ENCODE measurements around the gene NEURL1. TPM values are rescaled to one million over a fixed set of nuclear protein-coding genes. Genes with fewer than 3 reads are reported as not detected.
"Not testable (repeated sequence)": the region's sequence is repeated elsewhere in the genome, so short reads cannot be mapped to it uniquely, and the experiment has no call there.

The NEURL1 gene
- polyA plus RNA-seq, 4 donors = 14.6 to 48.6 (median 20.8) TPM

DNA sequence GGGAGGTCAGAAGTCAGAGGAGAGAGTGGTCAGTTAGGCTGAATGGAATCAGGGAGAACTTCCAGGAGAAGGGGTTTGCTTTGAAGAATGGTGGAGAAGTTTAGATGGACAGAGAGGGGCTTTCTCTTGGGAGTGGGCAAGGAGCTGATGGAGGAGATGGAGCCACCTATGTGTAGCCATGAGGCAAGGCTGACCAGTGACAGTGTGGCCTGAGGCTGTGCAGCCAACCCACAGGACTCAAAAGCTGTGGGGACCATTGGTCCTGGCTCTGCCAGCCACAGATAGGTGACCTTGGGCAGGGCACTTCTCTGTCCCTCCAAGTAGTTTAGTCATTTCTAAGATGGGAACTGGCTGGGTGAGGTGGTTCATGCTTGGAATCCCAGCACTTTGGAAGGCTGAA lies 18.7 kb downstream of the NEURL1 start:
- peaks cover 2 to 73% (median 3%) of the 10 kb centered on the region in 3 donors for H3K4me1 ChIP-seq (ENCODE audit: control insufficient read depth in 3 of 3, insufficient read depth in 2 of 3, low read depth in 1 of 3, low read length in 2 of 3)
- no peaks in the 10 kb centered on the region for H3K27me3 ChIP-seq (ENCODE audit: control insufficient read depth in 3 of 3, insufficient read depth in 3 of 3, low read length in 3 of 3)
- FAIRE-seq = no peak
- no peak for DNase-seq
- H3K27ac ChIP-seq (ENCODE audit: low read depth in 1 of 3, low read length in 2 of 3) = peak overlapping the region in 1 of 3 donors; percentile 94
- H3K9me3 ChIP-seq (ENCODE audit: control insufficient read depth in 2 of 2, insufficient read depth in 1 of 2, low read depth in 1 of 2, low read length in 1 of 2) = no peaks in the 10 kb centered on the region
- no peak overlapping the region for H3K4me3 ChIP-seq (ENCODE audit: low read depth in 1 of 3, low read length in 3 of 3)
- H3K36me3 ChIP-seq (ENCODE audit: control insufficient read depth in 3 of 3, insufficient read depth in 2 of 3, low read depth in 1 of 3, low read length in 3 of 3) = no peaks in the 10 kb centered on the region

DNA sequence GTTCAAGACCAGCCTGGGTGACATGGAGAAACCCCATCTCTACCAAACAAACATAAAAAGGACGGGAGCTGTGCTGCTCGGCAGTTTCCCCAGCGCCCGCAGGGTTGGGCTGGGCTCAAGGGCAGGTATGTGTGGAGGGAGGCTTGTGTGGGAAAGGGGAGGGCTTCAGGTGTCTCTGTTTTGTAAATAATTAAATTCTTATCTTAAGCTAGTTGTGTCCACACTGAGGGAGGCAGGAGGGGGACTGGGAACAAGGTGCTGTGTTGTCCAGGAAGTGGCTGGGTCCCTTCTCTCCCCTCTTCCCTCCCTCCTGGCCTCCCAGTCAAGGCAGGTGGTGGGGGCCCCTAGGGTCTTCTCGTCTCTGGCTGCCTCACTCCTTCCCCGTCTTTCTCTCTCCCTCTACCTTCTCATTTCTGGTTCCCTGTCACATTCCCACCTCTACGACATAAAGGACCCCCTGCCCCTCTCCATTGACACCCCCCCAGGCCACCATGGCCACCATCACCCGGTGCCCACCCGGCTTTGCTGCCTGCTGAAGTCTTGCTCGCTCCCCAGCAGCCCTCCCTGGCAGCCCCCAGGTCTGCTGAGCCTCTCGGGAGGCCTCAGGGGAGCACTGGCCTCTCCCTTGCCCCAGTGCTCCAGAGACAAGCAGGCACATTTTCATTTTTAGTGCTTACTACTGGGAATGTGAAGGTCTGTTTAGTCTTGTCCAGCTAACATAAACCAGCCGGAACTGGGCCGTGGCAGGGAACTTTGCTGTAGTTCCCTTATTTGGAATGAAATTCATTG lies 19.3 kb downstream of the NEURL1 start:
- H3K4me3 ChIP-seq (ENCODE audit: low read depth in 1 of 3, low read length in 3 of 3) = no peak overlapping the region
- peaks cover 2 to 67% (median 3%) of the 10 kb centered on the region in 3 donors for H3K4me1 ChIP-seq (ENCODE audit: control insufficient read depth in 3 of 3, insufficient read depth in 2 of 3, low read depth in 1 of 3, low read length in 2 of 3)
- H3K27ac ChIP-seq (ENCODE audit: low read depth in 1 of 3, low read length in 2 of 3) = peak overlapping the region in 2 of 3 donors; percentile 22 to 94
- H3K36me3 ChIP-seq (ENCODE audit: control insufficient read depth in 3 of 3, insufficient read depth in 2 of 3, low read depth in 1 of 3, low read length in 3 of 3) = no peaks in the 10 kb centered on the region
- DNase-seq (peak; percentile 72 to 92), FAIRE-seq (no peak)
- H3K27me3 ChIP-seq (ENCODE audit: control insufficient read depth in 3 of 3, insufficient read depth in 3 of 3, low read length in 3 of 3) = no peaks in the 10 kb centered on the region
- H3K9me3 ChIP-seq (ENCODE audit: control insufficient read depth in 2 of 2, insufficient read depth in 1 of 2, low read depth in 1 of 2, low read length in 1 of 2) = no peaks in the 10 kb centered on the region
- WGBS, 3 donors = 17 to 52% (median 34%) methylated on average over 13 of the region's 13 CpGs

DNA sequence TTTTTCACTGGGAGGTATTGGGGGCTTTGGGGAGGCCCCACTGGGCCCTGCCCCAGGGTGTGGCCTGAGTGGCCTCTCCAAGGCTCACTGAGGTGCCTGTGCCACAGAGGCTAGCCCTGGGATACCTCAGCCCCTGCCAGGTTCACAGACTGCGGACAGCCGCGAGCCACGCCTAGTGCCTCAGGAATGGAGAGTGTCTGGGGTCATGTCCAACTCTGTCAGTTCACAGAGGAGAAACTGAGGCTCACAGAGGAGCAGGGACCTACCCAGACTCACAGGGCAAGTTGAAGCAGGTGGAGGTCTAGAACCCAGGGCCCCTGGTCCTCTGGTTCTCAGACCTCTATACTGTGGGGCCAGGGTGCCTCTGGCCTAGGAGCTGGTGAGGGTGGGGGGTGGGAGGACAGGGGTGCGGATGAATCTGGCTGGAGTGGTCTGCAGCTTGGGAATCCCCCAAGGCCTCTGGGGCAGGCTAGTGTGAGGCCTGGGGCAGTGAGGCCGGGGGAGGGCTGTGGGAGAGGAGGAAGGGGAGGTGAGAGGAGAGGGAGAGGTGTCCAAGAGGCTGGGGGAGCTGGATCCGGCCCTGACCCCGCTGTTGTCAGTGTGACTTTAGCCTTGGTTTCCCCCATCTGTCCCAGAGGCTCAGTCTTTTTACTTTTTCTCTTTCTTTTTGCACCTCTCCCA lies 20.0 kb downstream of the NEURL1 start:
- FAIRE-seq (no peak), DNase-seq (no peak)
- WGBS, 3 donors = 62 to 70% (median 67%) methylated on average over 7 to 8 of the region's 8 CpGs
- peak overlapping the region in 1 of 3 donors; percentile 94 for H3K27ac ChIP-seq (ENCODE audit: low read depth in 1 of 3, low read length in 2 of 3)
- H3K4me3 ChIP-seq (ENCODE audit: low read depth in 1 of 3, low read length in 3 of 3) = no peak overlapping the region
- no peaks in the 10 kb centered on the region for H3K9me3 ChIP-seq (ENCODE audit: control insufficient read depth in 2 of 2, insufficient read depth in 1 of 2, low read depth in 1 of 2, low read length in 1 of 2)
- peaks cover 2 to 60% (median 3%) of the 10 kb centered on the region in 3 donors for H3K4me1 ChIP-seq (ENCODE audit: control insufficient read depth in 3 of 3, insufficient read depth in 2 of 3, low read depth in 1 of 3, low read length in 2 of 3)
- H3K36me3 ChIP-seq (ENCODE audit: control insufficient read depth in 3 of 3, insufficient read depth in 2 of 3, low read depth in 1 of 3, low read length in 3 of 3) = no peaks in the 10 kb centered on the region
- no peaks in the 10 kb centered on the region for H3K27me3 ChIP-seq (ENCODE audit: control insufficient read depth in 3 of 3, insufficient read depth in 3 of 3, low read length in 3 of 3)

DNA sequence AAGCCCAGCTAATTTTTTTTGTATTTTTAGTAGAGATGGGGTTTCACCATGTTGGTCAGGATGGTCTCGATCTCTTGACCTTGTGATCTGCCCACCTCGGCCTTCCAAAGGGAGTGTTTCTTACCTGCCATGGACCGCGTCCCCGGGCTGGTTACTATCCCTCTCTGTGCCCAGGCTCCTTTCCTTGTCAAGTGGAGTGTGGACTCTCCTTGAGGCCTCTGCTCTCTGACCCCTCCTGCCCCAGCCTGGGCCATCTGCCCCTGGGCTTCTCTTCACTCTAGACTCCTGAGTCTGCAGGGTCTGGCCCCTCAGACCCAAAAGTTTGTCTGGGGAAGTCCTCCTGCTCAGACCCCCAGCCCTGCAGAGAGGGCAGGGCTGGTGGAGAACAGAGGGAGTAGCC lies 20.7 kb downstream of the NEURL1 start:
- Histone ChIP-seq H3K27ac (ENCODE audit: low read depth in 1 of 3, low read length in 2 of 3) (peak overlapping the region in 1 of 3 donors; percentile 48), H3K4me1 (ENCODE audit: control insufficient read depth in 3 of 3, insufficient read depth in 2 of 3, low read depth in 1 of 3, low read length in 2 of 3) (peaks cover 2 to 60% (median 3%) of the 10 kb centered on the region in 3 donors)
- DNase-seq = no peak

DNA sequence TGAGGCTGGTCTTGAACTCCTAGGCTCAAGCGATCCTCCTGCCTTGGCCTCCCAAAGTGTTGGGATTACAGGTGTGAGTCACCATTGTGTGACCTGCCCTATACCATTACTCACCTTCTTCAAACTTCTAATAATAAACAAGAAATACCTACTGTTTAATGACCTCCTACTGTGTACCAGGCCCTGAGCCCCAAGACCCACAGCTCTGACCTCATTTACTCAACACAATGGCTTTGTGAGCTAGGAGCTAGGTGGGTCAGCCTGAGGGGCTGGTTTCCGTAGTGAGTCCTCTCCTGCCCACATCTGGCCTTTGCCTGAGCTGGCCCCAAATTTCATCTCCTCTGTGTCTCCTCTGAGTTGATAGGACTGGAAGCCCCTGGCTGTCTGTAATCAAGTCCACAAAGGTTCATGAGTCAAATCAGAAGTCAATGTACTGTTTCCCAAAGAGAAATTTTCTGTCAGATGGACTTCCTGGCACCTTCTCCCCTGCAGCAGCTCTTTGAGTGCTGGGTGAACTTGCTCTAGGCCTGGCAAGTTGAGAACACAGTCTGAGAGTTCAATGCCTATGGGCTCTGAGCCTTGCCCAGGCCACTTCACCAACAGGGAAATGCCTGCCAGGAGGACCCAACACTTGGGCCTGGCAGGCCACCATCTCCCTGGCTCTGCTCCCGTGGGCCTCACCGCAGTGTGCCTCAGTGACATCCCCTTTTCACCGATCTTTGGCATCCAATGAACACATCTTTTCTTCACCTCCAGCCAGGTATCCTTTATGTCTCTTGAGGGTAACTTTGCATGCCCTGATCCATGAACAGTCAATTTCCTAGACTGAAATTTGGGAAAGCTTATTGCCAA lies 24.0 kb downstream of the NEURL1 start:
- 94 to 100% (median 98%) methylated on average over 5 of the region's 5 CpGs for WGBS, 3 donors
- no peak for DNase-seq
- no peak for FAIRE-seq
- Histone ChIP-seq H3K4me1 (ENCODE audit: control insufficient read depth in 3 of 3, insufficient read depth in 2 of 3, low read depth in 1 of 3, low read length in 2 of 3) (peaks cover 0 to 29% (median 2%) of the 10 kb centered on the region in 3 donors), H3K27ac (ENCODE audit: low read depth in 1 of 3, low read length in 2 of 3) (no peak overlapping the region), H3K36me3 (ENCODE audit: control insufficient read depth in 3 of 3, insufficient read depth in 2 of 3, low read depth in 1 of 3, low read length in 3 of 3) (no peaks in the 10 kb centered on the region), H3K9me3 (ENCODE audit: control insufficient read depth in 2 of 2, insufficient read depth in 1 of 2, low read depth in 1 of 2, low read length in 1 of 2) (no peaks in the 10 kb centered on the region), H3K4me3 (ENCODE audit: low read depth in 1 of 3, low read length in 3 of 3) (no peak overlapping the region), H3K27me3 (ENCODE audit: control insufficient read depth in 3 of 3, insufficient read depth in 3 of 3, low read length in 3 of 3) (no peaks in the 10 kb centered on the region)

More for the DNA sequence above, 20.7 kb downstream of the NEURL1 start:
- Histone ChIP-seq H3K36me3 (ENCODE audit: control insufficient read depth in 3 of 3, insufficient read depth in 2 of 3, low read depth in 1 of 3, low read length in 3 of 3) (no peaks in the 10 kb centered on the region), H3K27me3 (ENCODE audit: control insufficient read depth in 3 of 3, insufficient read depth in 3 of 3, low read length in 3 of 3) (no peaks in the 10 kb centered on the region), H3K9me3 (ENCODE audit: control insufficient read depth in 2 of 2, insufficient read depth in 1 of 2, low read depth in 1 of 2, low read length in 1 of 2) (no peaks in the 10 kb centered on the region), H3K4me3 (ENCODE audit: low read depth in 1 of 3, low read length in 3 of 3) (no peak overlapping the region)
- WGBS, 3 donors = 88 to 94% (median 91%) methylated on average over 5 of the region's 5 CpGs
- FAIRE-seq = no peak

DNA sequence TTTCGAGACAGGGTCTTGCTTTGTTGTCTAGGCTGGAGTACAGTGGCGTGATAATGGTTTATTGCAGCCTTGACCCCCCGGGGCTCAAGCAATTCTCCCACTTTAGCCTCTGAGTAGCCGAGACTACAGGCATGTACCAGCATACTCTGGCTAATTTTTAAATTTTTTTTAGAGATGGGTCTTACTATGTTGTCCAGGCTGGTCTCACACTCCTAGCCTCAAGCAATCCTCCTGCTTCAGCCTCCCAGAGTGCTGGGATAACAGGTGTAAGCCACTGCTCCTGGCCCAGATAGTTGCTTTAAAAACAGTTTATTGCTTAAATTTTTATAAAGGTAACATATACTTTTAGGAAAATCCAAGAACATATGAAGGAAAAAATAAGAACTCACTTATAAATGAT lies 26.3 kb downstream of the NEURL1 start:
- H3K4me3 ChIP-seq (ENCODE audit: low read depth in 1 of 3, low read length in 3 of 3) = no peak overlapping the region
- H3K27me3 ChIP-seq (ENCODE audit: control insufficient read depth in 3 of 3, insufficient read depth in 3 of 3, low read length in 3 of 3) = no peaks in the 10 kb centered on the region
- WGBS, 3 donors = 61 to 81% (median 79%) methylated on average over 4 of the region's 4 CpGs
- no peaks in the 10 kb centered on the region for H3K36me3 ChIP-seq (ENCODE audit: control insufficient read depth in 3 of 3, insufficient read depth in 2 of 3, low read depth in 1 of 3, low read length in 3 of 3)
- no peak for FAIRE-seq
- no peak overlapping the region for H3K27ac ChIP-seq (ENCODE audit: low read depth in 1 of 3, low read length in 2 of 3)
- H3K4me1 ChIP-seq (ENCODE audit: control insufficient read depth in 3 of 3, insufficient read depth in 2 of 3, low read depth in 1 of 3, low read length in 2 of 3) = peaks cover 0 to 8% (median 0%) of the 10 kb centered on the region in 3 donors
- no peak for DNase-seq
- H3K9me3 ChIP-seq (ENCODE audit: control insufficient read depth in 2 of 2, insufficient read depth in 1 of 2, low read depth in 1 of 2, low read length in 1 of 2) = no peaks in the 10 kb centered on the region

DNA sequence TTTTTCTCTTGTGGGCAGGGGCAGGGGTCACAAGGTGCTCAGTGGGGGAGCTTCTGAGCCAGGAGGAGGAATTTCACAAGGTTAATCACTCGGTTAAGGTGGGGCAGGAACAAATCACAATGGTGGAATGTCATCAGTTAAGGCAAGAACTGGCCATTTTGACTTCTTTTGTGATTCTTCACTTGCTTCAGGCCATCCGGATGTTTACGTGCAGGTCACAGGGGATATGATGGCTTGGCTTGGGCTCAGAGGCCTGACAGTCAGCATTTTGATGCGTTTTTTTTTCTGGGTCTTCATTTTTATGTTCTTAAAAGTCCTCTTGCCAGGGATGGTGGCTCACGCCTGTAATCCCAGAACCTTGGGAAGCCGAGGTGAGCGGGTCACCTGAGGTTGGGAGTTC lies 28.5 kb downstream of the NEURL1 start:
- 87 to 92% (median 89%) methylated on average over 7 of the region's 7 CpGs for WGBS, 3 donors
- H3K36me3 ChIP-seq (ENCODE audit: control insufficient read depth in 3 of 3, insufficient read depth in 2 of 3, low read depth in 1 of 3, low read length in 3 of 3); DNase-seq; H3K4me1 ChIP-seq (ENCODE audit: control insufficient read depth in 3 of 3, insufficient read depth in 2 of 3, low read depth in 1 of 3, low read length in 2 of 3); H3K9me3 ChIP-seq (ENCODE audit: control insufficient read depth in 2 of 2, insufficient read depth in 1 of 2, low read depth in 1 of 2, low read length in 1 of 2); H3K27me3 ChIP-seq (ENCODE audit: control insufficient read depth in 3 of 3, insufficient read depth in 3 of 3, low read length in 3 of 3); FAIRE-seq; H3K4me3 ChIP-seq (ENCODE audit: low read depth in 1 of 3, low read length in 3 of 3); H3K27ac ChIP-seq (ENCODE audit: low read depth in 1 of 3, low read length in 2 of 3): not testable (repeated sequence)

DNA sequence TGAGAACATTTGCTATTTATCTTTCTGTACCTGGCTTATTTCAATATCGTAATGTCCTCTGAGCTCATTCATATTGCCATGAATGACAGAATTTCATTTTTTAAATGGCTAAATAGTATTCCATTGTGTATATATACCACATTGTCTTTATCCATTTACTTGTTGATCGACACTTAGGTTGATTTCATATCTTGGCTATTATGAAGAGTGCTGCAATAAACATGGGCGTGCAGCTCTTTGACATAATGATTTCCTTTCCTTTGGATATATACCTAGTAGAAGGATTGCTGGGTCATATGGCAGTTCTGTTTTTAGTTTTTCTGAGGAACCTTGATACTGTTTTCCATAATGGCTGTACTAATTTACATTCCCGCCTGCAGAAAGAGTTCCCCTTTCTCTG lies 30.2 kb downstream of the NEURL1 start:
- Histone ChIP-seq H3K27me3 (ENCODE audit: control insufficient read depth in 3 of 3, insufficient read depth in 3 of 3, low read length in 3 of 3) (no peaks in the 10 kb centered on the region), H3K4me1 (ENCODE audit: control insufficient read depth in 3 of 3, insufficient read depth in 2 of 3, low read depth in 1 of 3, low read length in 2 of 3) (no peaks in the 10 kb centered on the region), H3K4me3 (ENCODE audit: low read depth in 1 of 3, low read length in 3 of 3) (no peak overlapping the region), H3K36me3 (ENCODE audit: control insufficient read depth in 3 of 3, insufficient read depth in 2 of 3, low read depth in 1 of 3, low read length in 3 of 3) (no peaks in the 10 kb centered on the region), H3K27ac (ENCODE audit: low read depth in 1 of 3, low read length in 2 of 3) (no peak overlapping the region), H3K9me3 (ENCODE audit: control insufficient read depth in 2 of 2, insufficient read depth in 1 of 2, low read depth in 1 of 2, low read length in 1 of 2) (no peaks in the 10 kb centered on the region)
- WGBS, 3 donors = 58 to 74% (median 72%) methylated on average over 4 of the region's 4 CpGs
- DNase-seq = no peak
- no peak for FAIRE-seq

All from small intestine (tissue), 7 donors.